Cardiac septum (tissue), 1 donor: ENCODE data around the gene PPP6C. TPM values are rescaled to one million over a fixed set of nuclear protein-coding genes. Genes with fewer than 3 reads are reported as not detected.
"Not testable (repeated sequence)": the region's sequence is repeated elsewhere in the genome, so short reads cannot be mapped to it uniquely, and the experiment has no call there.

Source experiments
- DNase-seq: peaks from one replicate; pipeline ENCODE4 v3.0.0-alpha.2; 2020; ENCODE audit warnings: low spot score
- intact Hi-C: fragments of 100-400 bp; cut with DNase I; formaldehyde crosslinking; loops from one replicate; pipeline ENCODE4 v1.14.0; 2022
- total RNA-seq: library from RNA; stranded (reverse); fragmentation: NEBNext Ultra II Directional; extraction: Animal tissue kit (Norgen Biotek cat#: 25700); gene quantifications from one replicate; pipeline ENCODE4 v1.2.1, GENCODE V29; 2021
- donor health status: DM: no; HTN: no; CAD: no.

Gene PPP6C
- total RNA-seq, 1 donor from 2014 or later = 32.5 TPM

GRCh38 chr9:125114503-125114902 is 75.1 kb downstream of the PPP6C start:
- intact Hi-C loops, DNase-seq: not testable (repeated sequence)

GRCh38 chr9:125110464-125110863 is 79.1 kb downstream of the PPP6C start:
- intact Hi-C loops = no loop called here
- no peak for DNase-seq

GRCh38 chr9:125108541-125108940 is 81.1 kb downstream of the PPP6C start:
- intact Hi-C loops = not testable (repeated sequence)

GRCh38 chr9:125106285-125106893 is 83.2 kb downstream of the PPP6C start:
- DNase-seq = no peak

More at GRCh38 chr9:125108541-125108940, 81.1 kb downstream of the PPP6C start:
- DNase-seq = not testable (repeated sequence)

GRCh38 chr9:125103770-125104460 is 85.7 kb downstream of the PPP6C start:
- no peak for DNase-seq
- intact Hi-C loops = no loop called here

More at GRCh38 chr9:125106285-125106893, 83.2 kb downstream of the PPP6C start:
- intact Hi-C loops = no loop called here

- no peak for DNase-seq
- intact Hi-C loops = no loop called here
Observed at GRCh38 chr9:125103021-125103420, 86.6 kb downstream of the PPP6C start.

GRCh38 chr9:125100822-125101221 is 88.8 kb downstream of the PPP6C start:
- intact Hi-C loops = no loop called here
- DNase-seq = no peak

- intact Hi-C loops = no loop called here
- no peak for DNase-seq
Observed at GRCh38 chr9:125099816-125100215, 89.8 kb downstream of the PPP6C start.

Other genes with a start within 250 kb of the PPP6C start
- gene GOLGA1, start 248.7 kb downstream of the PPP6C start, total RNA-seq = 22.1 TPM
- 4.8 TPM for gene SCAI, start 46.3 kb downstream of the PPP6C start, total RNA-seq
- 9.4 TPM for gene RABEPK, start 10.7 kb upstream of the PPP6C start, total RNA-seq
- gene HSPA5, start 51.5 kb upstream of the PPP6C start, total RNA-seq = 284 TPM
- gene GAPVD1, start 72.0 kb upstream of the PPP6C start, total RNA-seq = 31.1 TPM